Measurements from ENCODE around the gene TRIM66.

DNA sequence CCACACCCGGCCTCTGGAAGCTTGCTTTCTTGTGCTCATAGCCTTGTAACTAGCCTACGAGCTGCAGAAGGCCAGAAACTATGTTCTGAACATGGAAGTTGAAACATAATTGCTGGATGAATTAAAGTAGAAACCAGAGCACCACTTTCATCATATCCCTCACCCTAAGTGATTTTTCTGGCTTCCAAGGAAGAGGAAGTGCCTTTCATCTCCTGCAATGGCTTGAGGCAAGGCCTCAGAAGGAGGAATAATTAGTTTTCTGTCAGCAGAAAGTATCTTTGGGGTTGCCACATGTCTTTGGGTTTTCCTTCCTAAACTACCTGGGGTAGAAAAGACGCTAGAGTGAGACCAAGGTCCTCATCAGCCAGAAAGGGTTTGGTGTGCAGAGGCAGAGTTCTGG lies 14.6 kb upstream of the TRIM66 start:
- TF ChIP-seq, protein P1, sequence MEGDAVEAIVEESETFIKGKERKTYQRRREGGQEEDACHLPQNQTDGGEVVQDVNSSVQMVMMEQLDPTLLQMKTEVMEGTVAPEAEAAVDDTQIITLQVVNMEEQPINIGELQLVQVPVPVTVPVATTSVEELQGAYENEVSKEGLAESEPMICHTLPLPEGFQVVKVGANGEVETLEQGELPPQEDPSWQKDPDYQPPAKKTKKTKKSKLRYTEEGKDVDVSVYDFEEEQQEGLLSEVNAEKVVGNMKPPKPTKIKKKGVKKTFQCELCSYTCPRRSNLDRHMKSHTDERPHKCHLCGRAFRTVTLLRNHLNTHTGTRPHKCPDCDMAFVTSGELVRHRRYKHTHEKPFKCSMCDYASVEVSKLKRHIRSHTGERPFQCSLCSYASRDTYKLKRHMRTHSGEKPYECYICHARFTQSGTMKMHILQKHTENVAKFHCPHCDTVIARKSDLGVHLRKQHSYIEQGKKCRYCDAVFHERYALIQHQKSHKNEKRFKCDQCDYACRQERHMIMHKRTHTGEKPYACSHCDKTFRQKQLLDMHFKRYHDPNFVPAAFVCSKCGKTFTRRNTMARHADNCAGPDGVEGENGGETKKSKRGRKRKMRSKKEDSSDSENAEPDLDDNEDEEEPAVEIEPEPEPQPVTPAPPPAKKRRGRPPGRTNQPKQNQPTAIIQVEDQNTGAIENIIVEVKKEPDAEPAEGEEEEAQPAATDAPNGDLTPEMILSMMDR (IDR thresholded peaks at IDR 0.05; ENCODE audit: poor library complexity) = no peak
- no peak for TF ChIP-seq EZH2 (IDR thresholded peaks at IDR 0.05; ENCODE audit: borderline replicate concordance)
- no peak for TF ChIP-seq EZH2phosphoT487 (IDR thresholded peaks at IDR 0.05; ENCODE audit: low read depth, severe bottlenecking, unreplicated experiment)

Measured in hepatocyte (in vitro differentiated cells).